Neural progenitor cell (in vitro differentiated cells): ENCODE data around the gene MANBA. TPM values are rescaled to one million over a fixed set of nuclear protein-coding genes. Genes with fewer than 3 reads are reported as not detected.

Source experiments
- DNase-seq: peaks from one replicate; pipeline ENCODE4 v3.0.0-alpha.2; 2016; ENCODE audit warnings: low spot score
- H2AFZ ChIP-seq: fragments of 200-600 bp; sonication (generic); replicated peaks from 2 replicates; pipeline ENCODE4 v1.6.1; 2016; ENCODE audit warnings: antibody characterized with exemption
- H3F3A ChIP-seq: fragments of 200-600 bp; sonication (generic); 2 replicates; pipeline ENCODE4 v1.6.1; 2016; ENCODE audit warnings: antibody characterized with exemption, low read depth
- H3K27ac ChIP-seq: fragments of 200-600 bp; sonication (generic); 2 replicates; pipeline ENCODE4 v1.5.1; 2016; ENCODE audit warnings: mild to moderate bottlenecking
- H3K27me3 ChIP-seq: fragments of 200-600 bp; sonication (generic); 2 replicates; pipeline ENCODE4 v1.6.1; 2016; ENCODE audit warnings: mild to moderate bottlenecking, moderate library complexity
- H3K36me3 ChIP-seq: fragments of 200-600 bp; sonication (generic); 2 replicates; pipeline ENCODE4 v1.5.1; 2016
- H3K4me1 ChIP-seq: fragments of 200-600 bp; sonication (generic); 2 replicates; pipeline ENCODE4 v1.6.1; 2016; ENCODE audit warnings: mixed run types
- H3K4me2 ChIP-seq: fragments of 200-600 bp; sonication (generic); 2 replicates; pipeline ENCODE4 v1.6.1; 2016
- H3K4me3 ChIP-seq: fragments of 200-600 bp; sonication (generic); 2 replicates; pipeline ENCODE4 v1.5.1; 2016
- H3K79me2 ChIP-seq: fragments of 200-600 bp; sonication (generic); 2 replicates; pipeline ENCODE4 v1.6.1; 2016; ENCODE audit warnings: low read depth
- H3K9ac ChIP-seq: fragments of 200-600 bp; sonication (generic); 2 replicates; pipeline ENCODE4 v1.6.1; 2016
- H3K9me3 ChIP-seq: fragments of 200-600 bp; sonication (generic); 2 replicates; pipeline ENCODE4 v1.5.1; 2016; ENCODE audit warnings: low read depth
- H4K20me1 ChIP-seq: fragments of 200-600 bp; sonication (generic); 2 replicates; pipeline ENCODE4 v1.6.1; 2016; ENCODE audit warnings: low read depth
- H3K27ac Mint-ChIP-seq: 3 replicates; pipeline ENCODE4 v1.8.0; 2021; ENCODE audit warnings: mixed read lengths
- H3K27me3 Mint-ChIP-seq: 2 replicates; pipeline ENCODE4 v1.8.0; 2022; ENCODE audit warnings: low read depth, mild to moderate bottlenecking, inconsistent platforms, moderate library complexity, mixed read lengths; ENCODE audit not compliant: insufficient read depth
- H3K36me3 Mint-ChIP-seq: 3 replicates; pipeline ENCODE4 v1.8.0; 2021; ENCODE audit warnings: mixed read lengths
- H3K4me1 Mint-ChIP-seq: 3 replicates; pipeline ENCODE4 v1.8.0; 2021; ENCODE audit warnings: mixed read lengths
- H3K4me3 Mint-ChIP-seq: 3 replicates; pipeline ENCODE4 v1.8.0; 2021; ENCODE audit warnings: mild to moderate bottlenecking, moderate library complexity, mixed read lengths
- H3K9me3 Mint-ChIP-seq: 3 replicates; pipeline ENCODE4 v1.8.0; 2020; ENCODE audit warnings: mixed read lengths
- EZH2 ChIP-seq: fragments of 200-600 bp; sonication (generic); IDR thresholded peaks from 2 replicates; pipeline ENCODE4 v1.6.1; 2017; ENCODE audit warnings: antibody characterized with exemption, mild to moderate bottlenecking, moderate library complexity
- EZH2phosphoT487 ChIP-seq: fragments of 200-600 bp; sonication (generic); IDR thresholded peaks from 2 replicates; pipeline ENCODE4 v1.6.1; 2017; ENCODE audit warnings: antibody characterized with exemption
- small RNA-seq: library from RNA; depleted of rRNA; stranded (forward); fragments of <200 nt; gene quantifications from one replicate; pipeline ENCODE3, GENCODE V24; 2015
- total RNA-seq: library from RNA; depleted of rRNA; stranded (reverse); fragments of >200 nt; gene quantifications from 2 replicates; pipeline ENCODE4 v1.2.3, GENCODE V29; 2015; ENCODE audit warnings: low replicate concordance
- TF ChIP-seq, protein P1 (sequence below): fragments of 200-600 bp; sonication (generic); IDR thresholded peaks from 2 replicates; pipeline ENCODE4 v1.5.1; 2017; ENCODE audit warnings: antibody characterized with exemption, mild to moderate bottlenecking

The MANBA gene
- total RNA-seq, 1 donor from 2014 or later = 53.4 TPM

DNA sequence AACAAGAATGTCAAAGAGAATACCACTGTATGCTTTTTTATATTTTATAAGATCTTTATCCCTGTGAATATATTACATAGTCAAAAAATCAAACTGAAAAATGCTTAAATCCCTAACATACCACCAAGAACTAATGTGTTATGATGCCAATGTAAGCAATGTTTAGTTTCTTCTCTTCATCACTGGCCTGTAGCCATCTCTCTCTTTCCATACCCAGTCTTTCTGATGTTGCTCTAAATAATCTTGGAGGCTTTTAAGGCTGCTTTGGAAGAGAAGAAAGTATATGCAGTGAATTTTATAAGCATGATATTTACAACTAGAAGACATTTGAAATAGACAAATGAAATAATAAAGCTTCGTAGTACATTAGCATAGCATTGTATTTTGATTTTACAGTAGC lies 176.7 kb downstream of the MANBA start:
- Histone ChIP-seq H3K9me3 (no peaks in the 10 kb centered on the region), H3K4me3 (no peak overlapping the region), H3F3A (no peaks in the 10 kb centered on the region), H3K27ac (no peak overlapping the region), H3K4me1 (peaks cover 11% of the 10 kb centered on the region), H3K4me2 (no peak overlapping the region), H4K20me1 (no peaks in the 10 kb centered on the region), H3K27me3 (no peaks in the 10 kb centered on the region), H2AFZ (no peak overlapping the region), H3K9ac (no peak overlapping the region), H3K79me2 (no peaks in the 10 kb centered on the region), H3K36me3 (no peaks in the 10 kb centered on the region)
- Mint-ChIP-seq H3K27me3 (no peaks in the 10 kb centered on the region), H3K36me3 (no peaks in the 10 kb centered on the region), H3K27ac (no peak overlapping the region), H3K9me3 (no peaks in the 10 kb centered on the region), H3K4me1 (peaks cover 2% of the 10 kb centered on the region), H3K4me3 (no peak overlapping the region)
- no peak for DNase-seq
- TF ChIP-seq, protein P1, sequence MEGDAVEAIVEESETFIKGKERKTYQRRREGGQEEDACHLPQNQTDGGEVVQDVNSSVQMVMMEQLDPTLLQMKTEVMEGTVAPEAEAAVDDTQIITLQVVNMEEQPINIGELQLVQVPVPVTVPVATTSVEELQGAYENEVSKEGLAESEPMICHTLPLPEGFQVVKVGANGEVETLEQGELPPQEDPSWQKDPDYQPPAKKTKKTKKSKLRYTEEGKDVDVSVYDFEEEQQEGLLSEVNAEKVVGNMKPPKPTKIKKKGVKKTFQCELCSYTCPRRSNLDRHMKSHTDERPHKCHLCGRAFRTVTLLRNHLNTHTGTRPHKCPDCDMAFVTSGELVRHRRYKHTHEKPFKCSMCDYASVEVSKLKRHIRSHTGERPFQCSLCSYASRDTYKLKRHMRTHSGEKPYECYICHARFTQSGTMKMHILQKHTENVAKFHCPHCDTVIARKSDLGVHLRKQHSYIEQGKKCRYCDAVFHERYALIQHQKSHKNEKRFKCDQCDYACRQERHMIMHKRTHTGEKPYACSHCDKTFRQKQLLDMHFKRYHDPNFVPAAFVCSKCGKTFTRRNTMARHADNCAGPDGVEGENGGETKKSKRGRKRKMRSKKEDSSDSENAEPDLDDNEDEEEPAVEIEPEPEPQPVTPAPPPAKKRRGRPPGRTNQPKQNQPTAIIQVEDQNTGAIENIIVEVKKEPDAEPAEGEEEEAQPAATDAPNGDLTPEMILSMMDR = no peak
- no peak for TF ChIP-seq EZH2phosphoT487
- no peak for TF ChIP-seq EZH2

Small RNAs within 50 kb of the gene (small RNA-seq; reads per million reads assigned to genes)
- gene AC018797.1 = not detected

Other genes starting within 250 kb of the MANBA start
- gene UBE2D3, start 66.6 kb upstream of the MANBA start, total RNA-seq = 472 and 573 TPM in 2 replicates
- 44.0 and 78.6 TPM in 2 replicates for gene CISD2, start 108.0 kb upstream of the MANBA start, total RNA-seq